ENCODE data around the gene NRCAM. TPM values are rescaled to one million over a fixed set of nuclear protein-coding genes. Genes with fewer than 3 reads are reported as not detected.

NRCAM gene
- total RNA-seq, 1 donor from 2014 or later = 9.5 TPM

GRCh38 chr7:108157606-108158335 lies 298.5 kb downstream of the NRCAM start:
- Mint-ChIP-seq H3K36me3 (ENCODE audit: low read depth) (no peaks in the 10 kb centered on the region), H3K4me3 (ENCODE audit: unreplicated experiment) (no peak overlapping the region), H3K27ac (ENCODE audit: unreplicated experiment) (no peak overlapping the region), H3K9me3 (ENCODE audit: low read depth) (no peaks in the 10 kb centered on the region), H3K27me3 (ENCODE audit: low read depth) (peaks cover 2% of the 10 kb centered on the region), H3K4me1 (ENCODE audit: low read depth) (no peaks in the 10 kb centered on the region)
- no peak for TF ChIP-seq CTCF (IDR thresholded peaks at IDR 0.05)
- DNase-seq (ENCODE audit: low spot score) = no peak

GRCh38 chr7:108156897-108157605 lies 299.2 kb downstream of the NRCAM start:
- Mint-ChIP-seq H3K36me3 (ENCODE audit: low read depth) (no peaks in the 10 kb centered on the region), H3K4me3 (ENCODE audit: unreplicated experiment) (no peak overlapping the region), H3K27me3 (ENCODE audit: low read depth) (peaks cover 2% of the 10 kb centered on the region), H3K27ac (ENCODE audit: unreplicated experiment) (no peak overlapping the region), H3K4me1 (ENCODE audit: low read depth) (no peaks in the 10 kb centered on the region), H3K9me3 (ENCODE audit: low read depth) (no peaks in the 10 kb centered on the region)
- no peak for DNase-seq (ENCODE audit: low spot score)
- no peak for TF ChIP-seq CTCF (IDR thresholded peaks at IDR 0.05)

GRCh38 chr7:108152198-108152597 lies 304.0 kb downstream of the NRCAM start:
- Mint-ChIP-seq H3K9me3 (ENCODE audit: low read depth) (no peaks in the 10 kb centered on the region), H3K36me3 (ENCODE audit: low read depth) (no peaks in the 10 kb centered on the region), H3K4me1 (ENCODE audit: low read depth) (no peaks in the 10 kb centered on the region), H3K27me3 (ENCODE audit: low read depth) (no peaks in the 10 kb centered on the region), H3K4me3 (ENCODE audit: unreplicated experiment) (no peak overlapping the region), H3K27ac (ENCODE audit: unreplicated experiment) (no peak overlapping the region)
- no peak for DNase-seq (ENCODE audit: low spot score)
- no peak for TF ChIP-seq CTCF (IDR thresholded peaks at IDR 0.05)

GRCh38 chr7:108149908-108150307 lies 306.3 kb downstream of the NRCAM start:
- Mint-ChIP-seq H3K36me3 (ENCODE audit: low read depth) (no peaks in the 10 kb centered on the region), H3K4me1 (ENCODE audit: low read depth) (no peaks in the 10 kb centered on the region), H3K27ac (ENCODE audit: unreplicated experiment) (no peak overlapping the region), H3K27me3 (ENCODE audit: low read depth) (no peaks in the 10 kb centered on the region), H3K4me3 (ENCODE audit: unreplicated experiment) (no peak overlapping the region), H3K9me3 (ENCODE audit: low read depth) (no peaks in the 10 kb centered on the region)
- no peak for DNase-seq (ENCODE audit: low spot score)
- TF ChIP-seq CTCF (IDR thresholded peaks at IDR 0.05) = no peak

GRCh38 chr7:108149119-108149518 lies 307.1 kb downstream of the NRCAM start:
- no peaks in the 10 kb centered on the region for H3K36me3 Mint-ChIP-seq (ENCODE audit: low read depth)
- H3K4me3 Mint-ChIP-seq (ENCODE audit: unreplicated experiment) = no peak overlapping the region
- no peaks in the 10 kb centered on the region for H3K27me3 Mint-ChIP-seq (ENCODE audit: low read depth)
- H3K4me1 Mint-ChIP-seq (ENCODE audit: low read depth) = no peaks in the 10 kb centered on the region
- H3K27ac Mint-ChIP-seq (ENCODE audit: unreplicated experiment) = no peak overlapping the region
- no peaks in the 10 kb centered on the region for H3K9me3 Mint-ChIP-seq (ENCODE audit: low read depth)
- no peak for DNase-seq (ENCODE audit: low spot score)
- no peak for TF ChIP-seq CTCF (IDR thresholded peaks at IDR 0.05)
